ENCODE results near the gene ATG7.

DNA sequence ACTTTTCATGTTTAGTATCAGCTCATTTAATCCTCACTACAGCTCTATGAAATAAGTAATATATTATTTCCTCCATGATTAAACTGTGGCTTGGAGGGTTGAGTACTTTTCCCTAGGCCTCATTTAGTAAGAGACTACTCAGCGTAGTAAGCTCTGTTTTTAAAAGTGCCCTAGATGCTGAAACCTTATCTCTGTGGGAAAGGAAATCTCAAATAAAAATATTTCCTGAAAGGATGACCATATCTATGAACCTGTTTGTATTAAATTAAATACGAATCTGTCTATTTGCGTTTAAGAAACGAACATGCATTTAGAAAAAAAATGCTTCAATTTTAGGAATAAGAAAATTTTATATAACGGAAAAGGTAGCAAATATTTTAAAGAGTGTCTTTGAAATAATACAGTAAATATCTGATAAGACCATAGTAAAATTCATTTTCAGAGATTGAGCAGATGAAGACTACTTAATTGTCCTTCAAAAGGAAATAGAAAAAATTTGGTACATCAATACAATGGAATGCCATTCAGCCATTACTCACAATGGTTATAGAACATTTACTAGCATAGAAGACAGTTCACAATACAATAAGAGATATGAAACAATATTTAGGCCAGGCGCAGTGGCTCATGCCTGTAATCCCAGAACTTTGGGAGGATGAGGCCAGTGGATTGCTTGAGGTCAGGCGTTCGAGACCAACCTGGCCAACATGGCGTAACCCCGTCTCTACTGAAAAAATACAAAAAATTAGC, 56.2 kb downstream of the ATG7 start:
- TF ChIP-seq CTCF (IDR thresholded peaks at IDR 0.05) (no peak), POLR2AphosphoS5 (IDR thresholded peaks at IDR 0.05; ENCODE audit: low read depth, low read length) (no peak), REST (IDR thresholded peaks at IDR 0.05; ENCODE audit: insufficient read depth in 1 of 2, low read depth in 2 of 2, low read length in 1 of 2) (no peak)
